Activated CD8-positive, alpha-beta memory T cell treated with anti-CD3 and anti-CD28 coated beads for 48 hours (primary cell): Measurements from ENCODE around the gene IGFBP4.

Source experiments
- DNase-seq, 3 experiments: peaks; one replicate each; pipeline ENCODE4 v3.0.0-alpha.2; 2020; ENCODE audit warnings: low read depth in 2 of 3, low spot score in 2 of 3

IGFBP4 gene

GRCh38 chr17:40454613-40454995 lies 11.4 kb downstream of the IGFBP4 start:
- no peak for DNase-seq

- DNase-seq, result no peak
These were observed 13.2 kb downstream of the IGFBP4 start for GRCh38 chr17:40456396-40456951.

- DNase-seq, result no peak
These were observed 14.1 kb downstream of the IGFBP4 start for GRCh38 chr17:40457369-40457768.

GRCh38 chr17:40457964-40458791 lies 14.9 kb downstream of the IGFBP4 start:
- DNase-seq, result no peak

GRCh38 chr17:40458851-40459482 lies 15.7 kb downstream of the IGFBP4 start:
- no peak for DNase-seq

- DNase-seq, result no peak
These were observed 16.7 kb downstream of the IGFBP4 start for GRCh38 chr17:40459636-40460603.

GRCh38 chr17:40460604-40460967 lies 17.3 kb downstream of the IGFBP4 start:
- no peak for DNase-seq

GRCh38 chr17:40460968-40461731 lies 17.9 kb downstream of the IGFBP4 start:
- DNase-seq, result no peak

- DNase-seq, result no peak
These were observed 18.6 kb downstream of the IGFBP4 start for GRCh38 chr17:40461732-40462342.

- no peak for DNase-seq
These were observed 19.3 kb downstream of the IGFBP4 start for GRCh38 chr17:40462343-40463121.

- DNase-seq, result no peak
These were observed 19.9 kb downstream of the IGFBP4 start for GRCh38 chr17:40463122-40463550.

- DNase-seq, result no peak
These were observed 21.2 kb downstream of the IGFBP4 start for GRCh38 chr17:40464392-40464855.

GRCh38 chr17:40466298-40466971 lies 23.2 kb downstream of the IGFBP4 start:
- no peak for DNase-seq

GRCh38 chr17:40467281-40467867 lies 24.1 kb downstream of the IGFBP4 start:
- no peak for DNase-seq

GRCh38 chr17:40468560-40468959 lies 25.3 kb downstream of the IGFBP4 start:
- no peak for DNase-seq

- DNase-seq, result no peak
These were observed 26.8 kb downstream of the IGFBP4 start for GRCh38 chr17:40469805-40470675.
